ENCODE measurements around the gene CARD11. TPM values are rescaled to one million over a fixed set of nuclear protein-coding genes. Genes with fewer than 3 reads are reported as not detected.
A peak's percentile ranks its signal among the peaks of the same experiment; 100 is the strongest.
"Not testable (repeated sequence)": the region's sequence is repeated elsewhere in the genome, so short reads cannot be mapped to it uniquely, and the experiment has no call there.

Gene CARD11
- total RNA-seq, 1 donor from 2014 or later: 6.3 TPM

DNA sequence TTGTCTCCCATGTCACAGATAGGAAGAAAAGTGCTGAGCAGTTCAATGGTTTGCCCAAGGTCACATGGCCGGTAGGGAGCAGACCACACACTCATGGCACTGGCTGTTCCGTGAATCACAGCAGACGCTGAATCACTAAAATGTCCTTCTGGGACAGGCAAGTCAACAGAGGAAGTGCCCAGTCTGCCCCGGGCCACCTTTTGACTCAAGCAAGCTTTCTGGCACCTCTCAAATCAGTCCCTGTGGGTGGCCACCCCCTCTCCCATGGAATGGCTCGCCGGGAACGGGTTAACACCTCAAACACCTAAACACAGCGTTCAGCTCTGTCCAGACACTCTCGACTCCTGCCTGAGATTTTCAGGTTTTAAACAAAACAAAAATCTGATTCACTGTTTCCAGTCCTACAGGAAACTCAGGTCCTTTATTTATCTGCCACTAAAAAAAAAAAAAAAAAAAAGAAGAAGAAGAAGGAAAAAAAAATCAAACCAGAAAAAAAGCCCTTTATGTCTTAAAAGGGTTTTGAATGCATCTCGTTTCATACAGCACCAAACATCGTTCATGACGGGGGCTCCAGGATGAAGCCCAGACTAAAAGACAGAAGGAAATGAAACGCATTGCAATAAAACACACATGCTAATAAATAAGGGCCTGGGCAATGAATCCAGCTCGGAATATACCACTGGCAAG is 15.5 kb downstream of the CARD11 start:
- DNase-seq (ENCODE audit: low read depth): peak; percentile 90
- FAIRE-seq: peak; percentile 64
- Histone ChIP-seq H3K4me3 (ENCODE audit: low read depth, low read length) (no peak overlapping the region), H3K27me3 (ENCODE audit: control insufficient read depth, insufficient read depth, low read length) (no peaks in the 10 kb centered on the region), H3K36me3 (ENCODE audit: control insufficient read depth, insufficient read depth, low read length) (no peaks in the 10 kb centered on the region)
- TF ChIP-seq, protein P1, sequence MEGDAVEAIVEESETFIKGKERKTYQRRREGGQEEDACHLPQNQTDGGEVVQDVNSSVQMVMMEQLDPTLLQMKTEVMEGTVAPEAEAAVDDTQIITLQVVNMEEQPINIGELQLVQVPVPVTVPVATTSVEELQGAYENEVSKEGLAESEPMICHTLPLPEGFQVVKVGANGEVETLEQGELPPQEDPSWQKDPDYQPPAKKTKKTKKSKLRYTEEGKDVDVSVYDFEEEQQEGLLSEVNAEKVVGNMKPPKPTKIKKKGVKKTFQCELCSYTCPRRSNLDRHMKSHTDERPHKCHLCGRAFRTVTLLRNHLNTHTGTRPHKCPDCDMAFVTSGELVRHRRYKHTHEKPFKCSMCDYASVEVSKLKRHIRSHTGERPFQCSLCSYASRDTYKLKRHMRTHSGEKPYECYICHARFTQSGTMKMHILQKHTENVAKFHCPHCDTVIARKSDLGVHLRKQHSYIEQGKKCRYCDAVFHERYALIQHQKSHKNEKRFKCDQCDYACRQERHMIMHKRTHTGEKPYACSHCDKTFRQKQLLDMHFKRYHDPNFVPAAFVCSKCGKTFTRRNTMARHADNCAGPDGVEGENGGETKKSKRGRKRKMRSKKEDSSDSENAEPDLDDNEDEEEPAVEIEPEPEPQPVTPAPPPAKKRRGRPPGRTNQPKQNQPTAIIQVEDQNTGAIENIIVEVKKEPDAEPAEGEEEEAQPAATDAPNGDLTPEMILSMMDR (IDR thresholded peaks at IDR 0.05; ENCODE audit: insufficient read depth, low read length, severe bottlenecking): no peak

DNA sequence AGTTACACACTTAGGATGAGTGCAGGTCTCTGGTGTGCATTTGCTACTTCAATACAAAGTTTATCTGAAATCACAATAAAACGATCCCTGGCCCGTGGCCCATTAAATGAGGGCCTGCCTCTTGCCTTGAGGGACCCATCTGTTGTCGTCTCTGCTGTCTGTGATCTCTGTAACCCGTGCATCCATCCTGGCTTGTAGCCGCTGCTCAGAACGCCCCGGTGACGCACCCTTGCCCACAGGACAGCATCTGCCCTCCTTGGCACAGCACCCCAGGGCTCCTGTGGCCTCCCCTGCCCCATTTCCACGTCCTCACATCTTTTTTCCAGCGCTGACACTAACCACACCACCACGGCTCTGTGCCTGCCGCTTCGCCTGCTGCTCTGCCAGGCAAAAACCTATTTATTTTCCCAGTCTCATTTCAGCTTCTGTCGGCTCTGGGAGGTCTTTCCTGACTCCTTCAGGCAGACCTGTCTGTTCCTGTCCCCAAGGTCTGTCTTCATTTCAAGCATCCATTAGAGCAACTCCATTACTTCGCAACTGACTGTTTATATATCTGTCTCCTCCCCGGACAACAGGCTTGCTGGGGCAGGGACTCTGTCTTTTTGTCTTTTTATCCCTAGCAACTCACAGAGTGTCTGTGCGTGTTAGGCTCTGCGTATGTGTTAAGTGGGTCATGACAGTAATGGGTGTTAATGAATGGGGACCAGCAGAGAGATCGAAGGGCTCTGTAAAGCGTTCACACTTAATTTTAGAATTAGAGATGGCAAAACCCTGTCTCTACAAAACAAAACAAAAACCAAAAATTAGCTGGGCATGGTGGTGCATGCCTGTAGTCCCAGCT is 16.4 kb downstream of the CARD11 start:
- TF ChIP-seq, protein P1 (IDR thresholded peaks at IDR 0.05; ENCODE audit: insufficient read depth, low read length, severe bottlenecking): no peak
- Histone ChIP-seq H3K4me3 (ENCODE audit: low read depth, low read length) (no peak overlapping the region), H3K27me3 (ENCODE audit: control insufficient read depth, insufficient read depth, low read length) (no peaks in the 10 kb centered on the region), H3K36me3 (ENCODE audit: control insufficient read depth, insufficient read depth, low read length) (no peaks in the 10 kb centered on the region)
- peak; percentile 47 for FAIRE-seq
- peak; percentile 22 for DNase-seq (ENCODE audit: low read depth)

GRCh38 chr7:3025616-3026015 is 18.1 kb downstream of the CARD11 start:
- FAIRE-seq (no peak), DNase-seq (ENCODE audit: low read depth) (no peak)
- Histone ChIP-seq H3K36me3 (ENCODE audit: control insufficient read depth, insufficient read depth, low read length) (no peaks in the 10 kb centered on the region), H3K4me3 (ENCODE audit: low read depth, low read length) (no peak overlapping the region), H3K27me3 (ENCODE audit: control insufficient read depth, insufficient read depth, low read length) (no peaks in the 10 kb centered on the region)
- TF ChIP-seq, protein P1 (IDR thresholded peaks at IDR 0.05; ENCODE audit: insufficient read depth, low read length, severe bottlenecking): no peak

DNA sequence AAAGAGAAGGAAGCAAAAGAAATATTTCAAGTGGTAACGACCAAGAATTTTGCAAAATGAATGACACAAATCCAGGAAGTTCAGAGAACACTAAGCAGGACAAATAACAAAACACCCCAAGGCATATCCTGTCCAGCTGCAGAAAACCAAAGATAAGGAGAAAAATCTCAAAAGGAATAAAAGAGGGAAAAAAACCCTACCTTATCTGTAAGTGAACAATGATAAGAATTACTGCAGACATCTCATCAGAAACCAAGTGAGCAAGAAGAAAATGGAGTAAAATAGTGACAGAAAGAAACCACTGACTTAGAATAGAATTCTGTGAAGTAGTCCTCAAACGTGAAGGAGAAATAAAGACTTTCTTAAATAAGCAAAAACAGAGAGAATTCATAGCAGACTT is 21.8 kb downstream of the CARD11 start:
- H3K27me3 ChIP-seq (ENCODE audit: control insufficient read depth, insufficient read depth, low read length): no peaks in the 10 kb centered on the region
- TF ChIP-seq, protein P1 (IDR thresholded peaks at IDR 0.05; ENCODE audit: insufficient read depth, low read length, severe bottlenecking): no peak
- FAIRE-seq (no peak), DNase-seq (ENCODE audit: low read depth) (no peak)
- no peaks in the 10 kb centered on the region for H3K36me3 ChIP-seq (ENCODE audit: control insufficient read depth, insufficient read depth, low read length)
- no peak overlapping the region for H3K4me3 ChIP-seq (ENCODE audit: low read depth, low read length)

- DNase-seq (ENCODE audit: low read depth); H3K27me3 ChIP-seq (ENCODE audit: control insufficient read depth, insufficient read depth, low read length); H3K36me3 ChIP-seq (ENCODE audit: control insufficient read depth, insufficient read depth, low read length); FAIRE-seq; H3K4me3 ChIP-seq (ENCODE audit: low read depth, low read length): not testable (repeated sequence)
These were observed 22.4 kb downstream of the CARD11 start for GRCh38 chr7:3021224-3021623.

DNA sequence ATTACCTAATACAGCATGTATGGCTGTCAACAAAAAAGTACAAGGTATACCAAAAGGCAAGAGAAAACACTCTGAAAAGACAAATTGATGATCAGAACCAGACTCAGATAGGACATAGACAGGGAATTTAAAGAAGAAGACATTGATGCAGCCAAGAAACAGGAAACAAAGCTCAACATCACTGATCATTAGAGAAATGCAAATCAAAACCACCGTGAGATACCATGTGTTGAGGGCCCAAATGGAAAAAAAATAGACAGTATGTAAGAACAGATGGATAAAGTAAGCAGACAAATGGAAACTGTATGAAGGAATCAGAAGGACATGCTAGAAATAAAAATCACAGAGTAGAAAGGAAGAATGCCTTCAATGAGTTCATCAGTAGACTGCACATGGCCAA is 23.3 kb downstream of the CARD11 start:
- DNase-seq (ENCODE audit: low read depth) (no peak), FAIRE-seq (no peak)
- Histone ChIP-seq H3K27me3 (ENCODE audit: control insufficient read depth, insufficient read depth, low read length) (no peaks in the 10 kb centered on the region), H3K4me3 (ENCODE audit: low read depth, low read length) (no peak overlapping the region), H3K36me3 (ENCODE audit: control insufficient read depth, insufficient read depth, low read length) (no peaks in the 10 kb centered on the region)
- TF ChIP-seq, protein P1 (IDR thresholded peaks at IDR 0.05; ENCODE audit: insufficient read depth, low read length, severe bottlenecking): no peak
